Neural progenitor cell (in vitro differentiated cells): ENCODE data around the gene CCL13. TPM values are rescaled to one million over a fixed set of nuclear protein-coding genes. Genes with fewer than 3 reads are reported as not detected.

Source experiments
- DNase-seq: peaks from one replicate; pipeline ENCODE4 v3.0.0-alpha.2; 2016; ENCODE audit warnings: low spot score
- H2AFZ ChIP-seq: fragments of 200-600 bp; sonication (generic); replicated peaks from 2 replicates; pipeline ENCODE4 v1.6.1; 2016; ENCODE audit warnings: antibody characterized with exemption
- H3F3A ChIP-seq: fragments of 200-600 bp; sonication (generic); 2 replicates; pipeline ENCODE4 v1.6.1; 2016; ENCODE audit warnings: antibody characterized with exemption, low read depth
- H3K27ac ChIP-seq: fragments of 200-600 bp; sonication (generic); 2 replicates; pipeline ENCODE4 v1.5.1; 2016; ENCODE audit warnings: mild to moderate bottlenecking
- H3K27me3 ChIP-seq: fragments of 200-600 bp; sonication (generic); 2 replicates; pipeline ENCODE4 v1.6.1; 2016; ENCODE audit warnings: mild to moderate bottlenecking, moderate library complexity
- H3K36me3 ChIP-seq: fragments of 200-600 bp; sonication (generic); 2 replicates; pipeline ENCODE4 v1.5.1; 2016
- H3K4me1 ChIP-seq: fragments of 200-600 bp; sonication (generic); 2 replicates; pipeline ENCODE4 v1.6.1; 2016; ENCODE audit warnings: mixed run types
- H3K4me2 ChIP-seq: fragments of 200-600 bp; sonication (generic); 2 replicates; pipeline ENCODE4 v1.6.1; 2016
- H3K4me3 ChIP-seq: fragments of 200-600 bp; sonication (generic); 2 replicates; pipeline ENCODE4 v1.5.1; 2016
- H3K79me2 ChIP-seq: fragments of 200-600 bp; sonication (generic); 2 replicates; pipeline ENCODE4 v1.6.1; 2016; ENCODE audit warnings: low read depth
- H3K9ac ChIP-seq: fragments of 200-600 bp; sonication (generic); 2 replicates; pipeline ENCODE4 v1.6.1; 2016
- H3K9me3 ChIP-seq: fragments of 200-600 bp; sonication (generic); 2 replicates; pipeline ENCODE4 v1.5.1; 2016; ENCODE audit warnings: low read depth
- H4K20me1 ChIP-seq: fragments of 200-600 bp; sonication (generic); 2 replicates; pipeline ENCODE4 v1.6.1; 2016; ENCODE audit warnings: low read depth
- H3K27ac Mint-ChIP-seq: 3 replicates; pipeline ENCODE4 v1.8.0; 2021; ENCODE audit warnings: mixed read lengths
- H3K27me3 Mint-ChIP-seq: 2 replicates; pipeline ENCODE4 v1.8.0; 2022; ENCODE audit warnings: low read depth, mild to moderate bottlenecking, inconsistent platforms, moderate library complexity, mixed read lengths; ENCODE audit not compliant: insufficient read depth
- H3K36me3 Mint-ChIP-seq: 3 replicates; pipeline ENCODE4 v1.8.0; 2021; ENCODE audit warnings: mixed read lengths
- H3K4me1 Mint-ChIP-seq: 3 replicates; pipeline ENCODE4 v1.8.0; 2021; ENCODE audit warnings: mixed read lengths
- H3K4me3 Mint-ChIP-seq: 3 replicates; pipeline ENCODE4 v1.8.0; 2021; ENCODE audit warnings: mild to moderate bottlenecking, moderate library complexity, mixed read lengths
- H3K9me3 Mint-ChIP-seq: 3 replicates; pipeline ENCODE4 v1.8.0; 2020; ENCODE audit warnings: mixed read lengths
- EZH2 ChIP-seq: fragments of 200-600 bp; sonication (generic); IDR thresholded peaks from 2 replicates; pipeline ENCODE4 v1.6.1; 2017; ENCODE audit warnings: antibody characterized with exemption, mild to moderate bottlenecking, moderate library complexity
- EZH2phosphoT487 ChIP-seq: fragments of 200-600 bp; sonication (generic); IDR thresholded peaks from 2 replicates; pipeline ENCODE4 v1.6.1; 2017; ENCODE audit warnings: antibody characterized with exemption
- total RNA-seq: library from RNA; depleted of rRNA; stranded (reverse); fragments of >200 nt; gene quantifications from 2 replicates; pipeline ENCODE4 v1.2.3, GENCODE V29; 2015; ENCODE audit warnings: low replicate concordance
- TF ChIP-seq, protein P1 (sequence below): fragments of 200-600 bp; sonication (generic); IDR thresholded peaks from 2 replicates; pipeline ENCODE4 v1.5.1; 2017; ENCODE audit warnings: antibody characterized with exemption, mild to moderate bottlenecking

Gene CCL13
- total RNA-seq, 1 donor from 2014 or later: not detected

GRCh38 chr17:34399725-34400124 lies 43.4 kb downstream of the CCL13 start:
- no peak for TF ChIP-seq EZH2phosphoT487
- TF ChIP-seq, protein P1, sequence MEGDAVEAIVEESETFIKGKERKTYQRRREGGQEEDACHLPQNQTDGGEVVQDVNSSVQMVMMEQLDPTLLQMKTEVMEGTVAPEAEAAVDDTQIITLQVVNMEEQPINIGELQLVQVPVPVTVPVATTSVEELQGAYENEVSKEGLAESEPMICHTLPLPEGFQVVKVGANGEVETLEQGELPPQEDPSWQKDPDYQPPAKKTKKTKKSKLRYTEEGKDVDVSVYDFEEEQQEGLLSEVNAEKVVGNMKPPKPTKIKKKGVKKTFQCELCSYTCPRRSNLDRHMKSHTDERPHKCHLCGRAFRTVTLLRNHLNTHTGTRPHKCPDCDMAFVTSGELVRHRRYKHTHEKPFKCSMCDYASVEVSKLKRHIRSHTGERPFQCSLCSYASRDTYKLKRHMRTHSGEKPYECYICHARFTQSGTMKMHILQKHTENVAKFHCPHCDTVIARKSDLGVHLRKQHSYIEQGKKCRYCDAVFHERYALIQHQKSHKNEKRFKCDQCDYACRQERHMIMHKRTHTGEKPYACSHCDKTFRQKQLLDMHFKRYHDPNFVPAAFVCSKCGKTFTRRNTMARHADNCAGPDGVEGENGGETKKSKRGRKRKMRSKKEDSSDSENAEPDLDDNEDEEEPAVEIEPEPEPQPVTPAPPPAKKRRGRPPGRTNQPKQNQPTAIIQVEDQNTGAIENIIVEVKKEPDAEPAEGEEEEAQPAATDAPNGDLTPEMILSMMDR: no peak
- TF ChIP-seq EZH2: no peak
- Histone ChIP-seq H3F3A (no peaks in the 10 kb centered on the region), H4K20me1 (no peaks in the 10 kb centered on the region), H3K4me3 (no peak overlapping the region), H3K27me3 (no peaks in the 10 kb centered on the region), H3K4me1 (peaks cover 5% of the 10 kb centered on the region), H3K27ac (no peak overlapping the region), H3K4me2 (no peak overlapping the region), H3K79me2 (no peaks in the 10 kb centered on the region), H3K9ac (no peak overlapping the region), H3K9me3 (no peaks in the 10 kb centered on the region), H3K36me3 (no peaks in the 10 kb centered on the region), H2AFZ (no peak overlapping the region)
- Mint-ChIP-seq H3K27ac (no peak overlapping the region), H3K4me3 (no peak overlapping the region), H3K4me1 (peaks cover 7% of the 10 kb centered on the region), H3K27me3 (peaks cover 9% of the 10 kb centered on the region), H3K9me3 (no peaks in the 10 kb centered on the region), H3K36me3 (no peaks in the 10 kb centered on the region)
- no peak for DNase-seq

- Histone ChIP-seq H3K9ac (no peak overlapping the region), H2AFZ (no peak overlapping the region), H3K36me3 (no peaks in the 10 kb centered on the region), H3F3A (no peaks in the 10 kb centered on the region), H3K4me3 (no peak overlapping the region), H4K20me1 (no peaks in the 10 kb centered on the region), H3K4me2 (no peak overlapping the region), H3K79me2 (no peaks in the 10 kb centered on the region), H3K9me3 (no peaks in the 10 kb centered on the region), H3K27me3 (no peaks in the 10 kb centered on the region), H3K4me1 (peaks cover 5% of the 10 kb centered on the region), H3K27ac (no peak overlapping the region)
- TF ChIP-seq EZH2: no peak
- TF ChIP-seq, protein P1: no peak
- TF ChIP-seq EZH2phosphoT487: no peak
- H3K27me3 Mint-ChIP-seq: peaks cover 9% of the 10 kb centered on the region
- no peaks in the 10 kb centered on the region for H3K36me3 Mint-ChIP-seq
- peaks cover 7% of the 10 kb centered on the region for H3K4me1 Mint-ChIP-seq
- DNase-seq: no peak
- H3K27ac Mint-ChIP-seq: no peak overlapping the region
- no peaks in the 10 kb centered on the region for H3K9me3 Mint-ChIP-seq
- H3K4me3 Mint-ChIP-seq: no peak overlapping the region
Observed at GRCh38 chr17:34400301-34400931, 44.1 kb downstream of the CCL13 start.

GRCh38 chr17:34401165-34401564 lies 44.9 kb downstream of the CCL13 start:
- no peaks in the 10 kb centered on the region for H3F3A ChIP-seq
- no peak overlapping the region for H3K9ac ChIP-seq
- Mint-ChIP-seq H3K4me1 (peaks cover 7% of the 10 kb centered on the region), H3K27me3 (peaks cover 12% of the 10 kb centered on the region), H3K9me3 (no peaks in the 10 kb centered on the region), H3K4me3 (no peak overlapping the region), H3K36me3 (no peaks in the 10 kb centered on the region), H3K27ac (no peak overlapping the region)
- H2AFZ ChIP-seq: no peak overlapping the region
- no peak for DNase-seq
- no peaks in the 10 kb centered on the region for H3K36me3 ChIP-seq
- H3K4me2 ChIP-seq: no peak overlapping the region
- TF ChIP-seq, protein P1: no peak
- TF ChIP-seq EZH2 (no peak), EZH2phosphoT487 (no peak)
- no peak overlapping the region for H3K4me3 ChIP-seq
- H3K27me3 ChIP-seq: no peaks in the 10 kb centered on the region
- peaks cover 5% of the 10 kb centered on the region for H3K4me1 ChIP-seq
- H3K79me2 ChIP-seq: no peaks in the 10 kb centered on the region
- no peak overlapping the region for H3K27ac ChIP-seq
- no peaks in the 10 kb centered on the region for H3K9me3 ChIP-seq
- no peaks in the 10 kb centered on the region for H4K20me1 ChIP-seq
